Breast epithelium (tissue), 4 donors: ENCODE results near the gene CTNNA3. TPM values are rescaled to one million over a fixed set of nuclear protein-coding genes. Genes with fewer than 3 reads are reported as not detected.

Source experiments
- DNase-seq, 2 donors: peaks; one replicate each; pipeline ENCODE4 v3.0.0-alpha.2; 2019; ENCODE audit warnings: low spot score in 2 of 2
- H3K27ac ChIP-seq, 2 donors: fragments of 200-600 bp; sonication (generic) in 1 of 2; one replicate each; pipeline ENCODE4 v1.5.1; 2016 to 2019; ENCODE audit warnings: mild to moderate bottlenecking in 1 of 2
- H3K27me3 ChIP-seq, 2 donors: fragments of 200-600 bp; sonication (generic) in 1 of 2; one replicate each; pipeline versions ENCODE4 v1.5.1 to v1.6.0; 2017 to 2019; ENCODE audit warnings: control low read depth in 1 of 2, mild to moderate bottlenecking in 1 of 2
- H3K36me3 ChIP-seq: fragments of 200-600 bp; one replicate; pipeline ENCODE4 v1.5.1; 2019
- H3K4me1 ChIP-seq, 2 donors: fragments of 200-600 bp; sonication (generic); one replicate each; pipeline ENCODE4 v1.5.1; 2016 to 2019; ENCODE audit warnings: control low read depth in 1 of 2
- H3K4me3 ChIP-seq, 3 donors: fragments of 200-600 bp; sonication (generic); 1 replicate in 2 of 3; 2 replicates in 1 of 3; pipeline ENCODE4 v1.5.1; 2016 to 2019; ENCODE audit warnings: mild to moderate bottlenecking in 3 of 3, moderate library complexity in 2 of 3
- H3K9me3 ChIP-seq, 2 donors: fragments of 200-600 bp; sonication (generic) in 1 of 2; one replicate each; pipeline ENCODE4 v1.5.1; 2016 to 2019; ENCODE audit warnings: control low read depth in 1 of 2
- CTCF ChIP-seq, 3 donors: fragments of 450-650 bp; IDR thresholded peaks; one replicate each; pipeline ENCODE4 v1.5.1; 2016 to 2017; ENCODE audit warnings: antibody characterized with exemption in 3 of 3, mild to moderate bottlenecking in 3 of 3, moderate library complexity in 3 of 3
- POLR2A ChIP-seq: fragments of 450-650 bp; IDR thresholded peaks from one replicate; pipeline ENCODE4 v1.6.1; 2016; ENCODE audit warnings: antibody characterized with exemption, mild to moderate bottlenecking, moderate library complexity
- POLR2AphosphoS5 ChIP-seq, 3 donors: sonication (generic); formaldehyde crosslinking; IDR thresholded peaks; one replicate each; pipeline ENCODE4 v1.6.1; 2017; ENCODE audit warnings: antibody characterized with exemption in 3 of 3
- intact Hi-C: fragments of 100-400 bp; cut with DNase I; formaldehyde crosslinking; loops from one replicate; pipeline ENCODE4 v1.15.1; 2023; ENCODE audit warnings: low total_unique reads
- total RNA-seq, 3 donors: library from RNA; depleted of rRNA; stranded (reverse); fragments of >200 nt; gene quantifications; one replicate each; pipeline ENCODE4 v1.1.0, GENCODE V29; 2016

The CTNNA3 gene
- total RNA-seq, 3 donors from 2014 or later, result 0.33 to 1.1 (median 0.59) TPM

GRCh38 chr10:65945061-65945460, 1750.9 kb downstream of the CTNNA3 start:
- TF ChIP-seq POLR2AphosphoS5 (IDR thresholded peaks at IDR 0.05) (no peak), CTCF (IDR thresholded peaks at IDR 0.05) (no peak), POLR2A (no peak)
- Histone ChIP-seq H3K9me3 (no peaks in the 10 kb centered on the region), H3K27ac (no peak overlapping the region), H3K36me3 (no peaks in the 10 kb centered on the region), H3K27me3 (no peaks in the 10 kb centered on the region), H3K4me3 (no peak overlapping the region), H3K4me1 (no peaks in the 10 kb centered on the region)
- intact Hi-C loops, result no loop called here
- DNase-seq, result no peak

- H3K27ac ChIP-seq, result no peak overlapping the region
- H3K4me3 ChIP-seq, result no peak overlapping the region
- H3K4me1 ChIP-seq, result no peaks in the 10 kb centered on the region
- no peak for TF ChIP-seq POLR2AphosphoS5 (IDR thresholded peaks at IDR 0.05)
- TF ChIP-seq POLR2A, result no peak
- no peak for TF ChIP-seq CTCF (IDR thresholded peaks at IDR 0.05)
- no peaks in the 10 kb centered on the region for H3K36me3 ChIP-seq
- DNase-seq, result no peak
- no peaks in the 10 kb centered on the region for H3K27me3 ChIP-seq
- intact Hi-C loops, result no loop called here
- H3K9me3 ChIP-seq, result no peaks in the 10 kb centered on the region
Measured at GRCh38 chr10:65943451-65943850, 1752.5 kb downstream of the CTNNA3 start.

- Histone ChIP-seq H3K27me3 (no peaks in the 10 kb centered on the region), H3K36me3 (no peaks in the 10 kb centered on the region), H3K9me3 (no peaks in the 10 kb centered on the region), H3K4me3 (no peak overlapping the region), H3K27ac (no peak overlapping the region), H3K4me1 (no peaks in the 10 kb centered on the region)
- intact Hi-C loops, result no loop called here
- TF ChIP-seq POLR2A (no peak), POLR2AphosphoS5 (IDR thresholded peaks at IDR 0.05) (no peak), CTCF (IDR thresholded peaks at IDR 0.05) (no peak)
- DNase-seq, result no peak
Measured at GRCh38 chr10:65940816-65941662, 1755.0 kb downstream of the CTNNA3 start.

GRCh38 chr10:65940105-65940504, 1755.9 kb downstream of the CTNNA3 start:
- intact Hi-C loops, result no loop called here
- Histone ChIP-seq H3K4me1 (no peaks in the 10 kb centered on the region), H3K4me3 (no peak overlapping the region), H3K27me3 (no peaks in the 10 kb centered on the region), H3K27ac (no peak overlapping the region), H3K36me3 (no peaks in the 10 kb centered on the region), H3K9me3 (no peaks in the 10 kb centered on the region)
- no peak for DNase-seq
- TF ChIP-seq POLR2AphosphoS5 (IDR thresholded peaks at IDR 0.05) (no peak), POLR2A (no peak), CTCF (IDR thresholded peaks at IDR 0.05) (no peak)

GRCh38 chr10:65931291-65932070, 1764.5 kb downstream of the CTNNA3 start:
- TF ChIP-seq POLR2A (no peak), POLR2AphosphoS5 (IDR thresholded peaks at IDR 0.05) (no peak), CTCF (IDR thresholded peaks at IDR 0.05) (no peak)
- no peaks in the 10 kb centered on the region for H3K4me1 ChIP-seq
- intact Hi-C loops, result no loop called here
- H3K4me3 ChIP-seq, result no peak overlapping the region
- H3K36me3 ChIP-seq, result no peaks in the 10 kb centered on the region
- no peak overlapping the region for H3K27ac ChIP-seq
- no peaks in the 10 kb centered on the region for H3K9me3 ChIP-seq
- H3K27me3 ChIP-seq, result no peaks in the 10 kb centered on the region
- no peak for DNase-seq
